BE2C (cell line): Measurements from ENCODE around the gene PECR.
"Not testable (repeated sequence)": the region's sequence is repeated elsewhere in the genome, so short reads cannot be mapped to it uniquely, and the experiment has no call there.

Source experiments
- DNase-seq: peaks from one replicate; pipeline ENCODE4 v3.0.0-alpha.2; 2020
- H3K27me3 ChIP-seq: fragments of 250-450 bp; sonication (Bioruptor Pico); 2 replicates; pipeline ENCODE4 v1.5.1; 2020; ENCODE audit warnings: mild to moderate bottlenecking
- H3K36me3 ChIP-seq: fragments of 250-450 bp; sonication (Bioruptor Pico); 2 replicates; pipeline ENCODE4 v1.5.1; 2020; ENCODE audit warnings: mild to moderate bottlenecking
- H3K4me1 ChIP-seq: fragments of 250-450 bp; sonication (Bioruptor Pico); 2 replicates; pipeline ENCODE4 v1.5.1; 2020
- H3K4me3 ChIP-seq: 2 replicates; pipeline ENCODE4 v1.5.1; 2011; ENCODE audit warnings: low read depth, low read length
- H3K9me3 ChIP-seq: fragments of 250-450 bp; sonication (Bioruptor Pico); 2 replicates; pipeline ENCODE4 v1.5.1; 2020
- CTCF ChIP-seq: IDR thresholded peaks from 2 replicates; pipeline ENCODE4 v1.5.1; 2012; ENCODE audit warnings: mild to moderate bottlenecking, low read depth, low read length

The PECR gene

GRCh38 chr2:216015722-216016464 lies 65.7 kb downstream of the PECR start:
- DNase-seq = no peak
- no peaks in the 10 kb centered on the region for H3K36me3 ChIP-seq
- H3K4me1 ChIP-seq = peaks cover 7% of the 10 kb centered on the region
- no peaks in the 10 kb centered on the region for H3K27me3 ChIP-seq
- H3K9me3 ChIP-seq = no peaks in the 10 kb centered on the region
- TF ChIP-seq CTCF = no peak
- H3K4me3 ChIP-seq = no peak overlapping the region

- H3K4me3 ChIP-seq = no peak overlapping the region
- DNase-seq = no peak
- no peak for TF ChIP-seq CTCF
- no peaks in the 10 kb centered on the region for H3K27me3 ChIP-seq
- no peaks in the 10 kb centered on the region for H3K9me3 ChIP-seq
- H3K4me1 ChIP-seq = peaks cover 7% of the 10 kb centered on the region
- H3K36me3 ChIP-seq = no peaks in the 10 kb centered on the region
Observed at GRCh38 chr2:216014986-216015385, 66.6 kb downstream of the PECR start.

- H3K4me3 ChIP-seq = no peak overlapping the region
- no peak for TF ChIP-seq CTCF
- peaks cover 7% of the 10 kb centered on the region for H3K4me1 ChIP-seq
- no peak for DNase-seq
- H3K36me3 ChIP-seq = no peaks in the 10 kb centered on the region
- no peaks in the 10 kb centered on the region for H3K9me3 ChIP-seq
- no peaks in the 10 kb centered on the region for H3K27me3 ChIP-seq
Observed at GRCh38 chr2:216014006-216014405, 67.6 kb downstream of the PECR start.

- DNase-seq = peak; percentile 93
- Histone ChIP-seq H3K4me3 (peak within 1 kb of the TSS; percentile 95), H3K4me1 (peaks cover 7% of the 10 kb centered on the region), H3K9me3 (no peaks in the 10 kb centered on the region), H3K36me3 (no peaks in the 10 kb centered on the region), H3K27me3 (no peaks in the 10 kb centered on the region)
- TF ChIP-seq CTCF = peak; percentile 71
Observed at GRCh38 chr2:216013080-216013909, 68.3 kb downstream of the PECR start, which contains the start of gene MREG. TSS of gene MREG (minus strand) at chr2:216013551. CDS start at chr2:216013327, 224 bp downstream.

- peaks cover 7% of the 10 kb centered on the region for H3K4me1 ChIP-seq
- no peaks in the 10 kb centered on the region for H3K36me3 ChIP-seq
- H3K9me3 ChIP-seq = no peaks in the 10 kb centered on the region
- no peaks in the 10 kb centered on the region for H3K27me3 ChIP-seq
- H3K4me3 ChIP-seq = peak overlapping the region; percentile 95
- TF ChIP-seq CTCF = no peak
- no peak for DNase-seq
Observed at GRCh38 chr2:216012830-216013079, 68.9 kb downstream of the PECR start.

- TF ChIP-seq CTCF = peak; percentile 41
- peak overlapping the region; percentile 95 for H3K4me3 ChIP-seq
- H3K36me3 ChIP-seq = no peaks in the 10 kb centered on the region
- peaks cover 7% of the 10 kb centered on the region for H3K4me1 ChIP-seq
- DNase-seq = peak; percentile 37
- no peaks in the 10 kb centered on the region for H3K9me3 ChIP-seq
- no peaks in the 10 kb centered on the region for H3K27me3 ChIP-seq
Observed at GRCh38 chr2:216012133-216012829, 69.3 kb downstream of the PECR start.

- H3K9me3 ChIP-seq, H3K4me3 ChIP-seq, H3K27me3 ChIP-seq, H3K36me3 ChIP-seq, H3K4me1 ChIP-seq, DNase-seq: not testable (repeated sequence)
Observed at GRCh38 chr2:216009215-216009614, 72.4 kb downstream of the PECR start.
